Measurements from ENCODE around the gene BRD9.

DNA sequence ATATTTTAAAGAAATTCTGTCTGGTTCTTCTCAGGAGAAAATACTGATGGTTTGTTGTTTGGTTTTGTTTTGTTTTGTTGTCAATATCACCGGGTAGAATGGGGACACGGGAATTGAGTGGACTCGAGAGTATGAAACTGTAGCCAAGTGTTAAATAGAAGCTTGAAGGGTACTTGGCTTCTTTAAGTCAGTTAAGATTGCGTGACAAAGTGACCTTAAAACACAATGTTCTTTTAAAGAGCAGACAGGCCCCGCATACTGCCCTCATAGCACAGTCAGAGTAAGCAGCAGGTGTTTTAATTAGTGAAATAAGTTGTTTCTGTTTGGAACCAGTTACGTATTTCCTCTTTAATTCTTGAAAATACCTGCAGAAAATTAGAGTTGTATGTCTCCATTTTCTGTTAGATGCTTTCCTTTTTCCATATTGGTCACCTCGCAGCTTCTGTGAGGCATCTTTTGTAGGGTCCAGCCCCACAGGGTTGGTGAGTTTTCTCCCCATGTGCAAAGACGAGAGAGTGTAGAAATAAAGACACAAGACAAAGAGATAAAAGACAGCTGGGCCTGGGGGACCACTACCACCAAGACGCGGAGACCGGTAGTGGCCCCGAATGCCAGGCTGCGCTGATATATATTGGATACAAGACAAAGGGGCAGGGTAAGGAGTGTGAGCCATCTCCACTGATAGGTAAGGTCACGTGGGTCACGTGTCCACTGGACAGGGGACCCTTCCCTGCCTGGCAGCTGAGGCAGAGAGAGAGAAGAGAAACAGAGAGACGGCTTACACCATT is 9.7 kb upstream of the BRD9 start:
- no peak for TF ChIP-seq POLR2A (IDR thresholded peaks at IDR 0.05)
- TF ChIP-seq, protein P1, sequence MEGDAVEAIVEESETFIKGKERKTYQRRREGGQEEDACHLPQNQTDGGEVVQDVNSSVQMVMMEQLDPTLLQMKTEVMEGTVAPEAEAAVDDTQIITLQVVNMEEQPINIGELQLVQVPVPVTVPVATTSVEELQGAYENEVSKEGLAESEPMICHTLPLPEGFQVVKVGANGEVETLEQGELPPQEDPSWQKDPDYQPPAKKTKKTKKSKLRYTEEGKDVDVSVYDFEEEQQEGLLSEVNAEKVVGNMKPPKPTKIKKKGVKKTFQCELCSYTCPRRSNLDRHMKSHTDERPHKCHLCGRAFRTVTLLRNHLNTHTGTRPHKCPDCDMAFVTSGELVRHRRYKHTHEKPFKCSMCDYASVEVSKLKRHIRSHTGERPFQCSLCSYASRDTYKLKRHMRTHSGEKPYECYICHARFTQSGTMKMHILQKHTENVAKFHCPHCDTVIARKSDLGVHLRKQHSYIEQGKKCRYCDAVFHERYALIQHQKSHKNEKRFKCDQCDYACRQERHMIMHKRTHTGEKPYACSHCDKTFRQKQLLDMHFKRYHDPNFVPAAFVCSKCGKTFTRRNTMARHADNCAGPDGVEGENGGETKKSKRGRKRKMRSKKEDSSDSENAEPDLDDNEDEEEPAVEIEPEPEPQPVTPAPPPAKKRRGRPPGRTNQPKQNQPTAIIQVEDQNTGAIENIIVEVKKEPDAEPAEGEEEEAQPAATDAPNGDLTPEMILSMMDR (IDR thresholded peaks at IDR 0.05), result no peak

Data from body of pancreas (tissue), 4 donors.